Activated T-cell treated with anti-CD3 and anti-CD28 coated beads for 24 hours (primary cell): Measurements from ENCODE around the gene NCCRP1.

Source experiments
- DNase-seq: peaks from one replicate; pipeline ENCODE4 v3.0.0-alpha.2; 2020; ENCODE audit warnings: low read depth

NCCRP1 gene

DNA sequence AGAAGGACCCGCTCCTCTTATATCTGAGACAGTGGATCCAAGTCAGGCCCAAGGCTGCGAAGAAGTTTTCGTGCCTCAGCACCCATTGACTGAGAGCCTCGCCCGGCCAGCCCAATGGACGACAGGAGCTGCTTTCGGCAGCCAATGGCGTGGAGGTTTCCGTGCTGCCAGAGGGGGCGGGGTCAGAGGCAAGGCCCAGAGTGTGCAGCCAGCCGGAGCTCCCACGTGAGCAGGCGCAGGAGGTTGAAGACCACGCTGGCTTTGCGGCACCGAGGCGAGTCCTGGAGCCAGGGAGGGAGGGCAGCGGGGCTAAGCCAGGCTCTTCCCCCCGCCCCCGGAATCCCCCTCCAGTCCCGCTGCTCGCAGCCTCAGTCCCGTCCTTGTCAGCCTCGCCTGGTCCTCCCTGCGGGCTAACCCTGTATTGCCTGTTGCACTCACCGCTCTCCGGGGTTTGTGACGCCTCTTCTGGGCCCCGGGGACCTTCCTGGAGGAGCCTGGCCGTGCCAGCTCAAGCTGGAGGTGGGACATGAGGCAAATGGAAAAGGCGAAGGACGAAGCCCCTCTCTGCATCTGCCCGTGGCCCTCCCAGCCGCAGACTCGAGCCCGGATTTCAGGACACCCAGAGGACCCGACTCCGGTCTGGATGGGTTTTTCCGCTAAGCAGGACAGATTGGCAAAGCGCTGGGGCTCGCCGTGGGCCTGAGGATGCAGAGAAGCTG lies 50.3 kb downstream of the NCCRP1 start:
- peak; percentile 19 for DNase-seq

DNA sequence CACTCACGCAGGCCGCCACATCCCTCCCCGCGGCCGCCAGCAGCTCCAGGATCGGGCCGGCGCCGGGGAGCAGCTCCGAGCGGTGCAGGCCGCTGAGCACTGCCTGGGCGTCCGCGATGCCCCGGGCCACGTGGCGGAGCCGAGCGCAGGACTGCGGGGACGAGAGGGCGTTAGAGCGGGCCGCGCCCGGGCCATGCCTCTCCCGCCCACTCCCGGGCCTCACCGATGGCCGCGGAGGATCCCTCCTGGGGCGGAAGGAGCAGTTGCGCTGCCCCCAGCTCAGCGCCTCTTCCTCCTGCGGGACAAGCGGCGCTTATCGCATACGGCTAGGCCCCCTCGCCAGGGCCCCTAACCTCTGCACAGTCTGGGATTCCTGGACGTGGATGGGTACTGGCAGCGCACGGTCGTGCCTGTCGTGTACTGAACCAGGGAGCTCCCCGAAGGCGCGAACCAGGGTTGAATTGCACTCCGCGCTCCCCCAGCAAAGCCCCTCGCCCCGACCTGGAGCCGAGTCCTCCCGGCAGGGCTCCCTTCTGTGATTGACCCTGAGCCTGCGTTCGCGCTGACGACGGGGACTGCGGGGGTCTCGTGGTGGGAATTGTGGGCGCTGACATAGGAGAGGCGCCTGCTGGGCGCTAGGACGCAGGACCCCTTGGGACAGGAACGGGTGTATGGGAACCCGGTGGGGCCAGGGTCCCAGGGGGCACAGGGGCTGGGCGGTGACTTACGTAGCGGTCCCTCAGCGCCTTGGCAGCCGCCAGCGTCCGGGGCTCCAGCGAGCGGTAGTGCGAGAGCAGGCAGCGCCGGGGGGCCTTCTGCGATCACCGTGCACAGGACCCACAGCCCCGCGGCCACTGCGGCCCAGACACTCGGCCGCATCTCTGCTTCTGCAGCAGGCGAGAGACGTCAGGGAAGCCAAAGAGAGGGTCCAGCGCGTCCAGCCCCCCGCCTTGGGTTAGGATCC lies 51.2 kb downstream of the NCCRP1 start:
- no peak for DNase-seq

DNA sequence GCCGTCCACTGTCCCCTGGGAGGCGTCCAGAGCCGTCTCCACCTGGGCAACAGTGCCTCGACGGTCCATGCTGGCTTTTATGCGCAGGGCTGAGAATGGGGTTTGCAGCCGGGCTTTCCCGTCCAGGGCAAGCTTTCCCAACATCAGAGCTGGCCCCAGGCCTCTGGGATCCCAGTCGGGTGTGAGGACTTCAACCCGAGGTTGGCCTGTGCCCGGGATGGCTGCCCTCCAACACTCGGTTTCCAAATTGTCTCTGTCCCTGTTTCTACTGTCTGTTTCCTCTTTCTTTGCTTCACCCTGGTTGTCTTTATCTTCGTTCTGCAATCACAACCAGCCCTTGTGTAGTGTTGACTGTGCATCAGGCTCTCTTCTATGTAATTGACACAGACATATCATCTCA lies 52.0 kb downstream of the NCCRP1 start, which contains the start of gene IFNL4:
Gene IFNL4 (minus strand): TSS at position 51 of the 400 bp plus-strand sequence.
- no peak for DNase-seq

DNA sequence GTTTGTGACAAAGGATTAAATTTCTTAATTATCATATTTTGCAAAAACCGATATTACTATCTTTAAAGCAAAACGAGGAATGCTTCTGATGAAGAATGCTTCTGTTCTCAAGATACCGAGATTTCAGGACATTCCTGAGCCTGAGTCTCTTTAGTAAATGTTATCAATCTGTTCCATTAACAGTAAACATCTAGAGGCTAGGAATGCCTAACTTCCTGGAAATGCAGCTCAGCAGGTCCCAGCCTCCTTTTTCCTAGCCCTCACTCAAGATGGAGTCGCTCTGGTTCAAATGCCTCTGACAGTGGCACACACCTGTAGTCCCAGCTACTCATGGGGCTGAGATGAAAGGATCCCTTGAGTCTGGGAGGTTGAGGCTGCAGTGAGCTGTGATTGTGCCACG lies 54.3 kb downstream of the NCCRP1 start:
- DNase-seq = no peak
